HG03442 (cell line): ENCODE data around the gene HDHD3.
"Not testable (repeated sequence)": the region's sequence is repeated elsewhere in the genome, so short reads cannot be mapped to it uniquely, and the experiment has no call there.

Experiments
- ATAC-seq: cut with Tn5 transposase; IDR thresholded peaks from one replicate; pipeline ENCODE4 v1.9.1; 2021; ENCODE audit warnings: mild to moderate bottlenecking, moderate library complexity; ENCODE audit not compliant: unreplicated experiment

The HDHD3 gene

DNA sequence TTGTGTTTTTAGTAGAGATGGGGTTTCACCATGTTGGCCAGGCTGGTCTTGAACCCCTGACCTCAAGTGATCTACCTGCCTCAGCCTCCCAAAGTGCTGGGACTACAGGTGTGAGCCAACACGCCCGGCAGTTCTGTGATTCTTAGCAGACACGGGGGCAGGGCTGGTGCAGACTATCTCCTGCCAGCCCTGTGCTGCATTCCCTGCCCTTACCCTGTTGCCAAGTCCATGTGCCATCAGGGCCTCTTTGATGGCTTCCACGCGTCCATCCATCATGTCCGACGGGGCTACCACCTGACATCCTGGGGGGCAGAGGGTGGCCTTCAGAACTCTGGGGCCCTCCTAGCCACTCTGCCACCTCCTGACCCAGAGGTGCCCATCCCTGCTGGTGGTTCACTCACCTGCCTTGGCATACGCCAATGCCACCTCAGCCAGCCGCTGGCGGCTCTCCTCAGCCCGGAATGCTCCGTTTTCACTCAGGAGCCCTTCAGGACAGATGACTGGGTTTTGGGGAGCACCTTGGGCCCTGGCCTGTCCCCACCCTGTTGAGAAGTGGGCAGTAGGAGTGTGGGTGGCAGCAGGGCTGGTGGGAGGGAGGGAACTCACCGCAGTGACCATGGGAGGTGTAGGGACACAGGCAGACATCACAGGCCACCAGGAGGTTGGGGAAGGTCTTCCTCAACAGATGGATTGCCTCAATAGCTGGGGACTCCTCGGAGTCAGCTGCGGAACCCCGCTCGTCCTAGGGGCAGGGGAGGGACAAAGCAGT is 13.6 kb upstream of the HDHD3 start:
- ATAC-seq, result no peak

GRCh38 chr9:113389451-113389850 is 12.7 kb upstream of the HDHD3 start:
- ATAC-seq, result no peak

DNA sequence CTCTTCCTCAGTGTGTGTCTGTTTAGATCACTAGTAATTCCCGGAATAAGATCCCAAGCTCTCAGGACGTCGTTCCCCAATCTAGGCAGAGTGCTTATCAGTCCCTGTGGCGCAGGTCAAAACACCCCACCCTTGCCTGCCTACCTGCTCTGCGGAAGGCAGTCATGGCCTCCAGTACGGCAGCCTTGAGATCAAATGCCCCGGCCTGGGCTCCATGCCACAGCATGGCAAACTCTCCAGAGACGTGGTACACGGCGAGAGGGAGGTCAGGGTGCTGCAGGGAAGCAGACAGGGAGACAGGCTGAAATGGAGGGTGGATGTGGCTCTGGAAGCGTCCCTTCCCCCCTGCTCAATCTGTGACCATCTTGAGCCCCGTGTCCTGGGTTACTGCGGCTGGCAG is 12.0 kb upstream of the HDHD3 start:
- no peak for ATAC-seq

DNA sequence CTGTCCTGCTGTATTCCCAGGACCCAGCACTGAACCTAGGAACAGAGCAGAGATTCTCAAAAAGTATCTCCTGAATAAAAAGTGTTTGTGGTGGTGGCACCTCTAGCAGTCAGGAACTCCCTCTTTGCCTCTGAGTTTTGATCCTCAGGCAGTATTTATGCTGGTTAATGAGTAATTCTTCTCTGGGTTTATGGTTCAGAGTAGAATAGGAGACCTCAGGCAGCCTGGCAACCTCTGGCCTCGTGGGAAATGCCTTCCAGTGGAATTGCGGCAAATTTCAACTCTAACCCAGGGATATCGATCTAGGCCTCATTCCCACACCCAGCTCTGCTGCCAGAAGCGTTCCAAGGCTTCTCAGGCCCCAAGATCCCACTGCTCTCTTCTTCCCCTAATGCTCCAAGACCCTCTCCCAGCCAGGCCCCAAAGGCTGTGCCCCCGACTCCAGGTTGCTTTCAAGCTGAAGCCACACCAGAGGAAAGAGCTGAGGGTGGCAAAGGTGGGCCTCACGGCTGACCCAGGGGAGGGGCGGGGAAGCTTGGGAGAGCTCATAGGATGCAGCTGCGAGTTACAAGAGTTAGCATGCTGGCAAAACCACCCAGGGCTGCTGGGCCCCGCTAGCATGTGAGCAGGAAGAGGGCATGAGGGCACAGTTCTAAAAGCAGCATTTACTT is 10.9 kb upstream of the HDHD3 start:
- no peak for ATAC-seq

- no peak for ATAC-seq
These were observed 10.0 kb upstream of the HDHD3 start for GRCh38 chr9:113386571-113387393.

GRCh38 chr9:113381909-113382411 is 5.2 kb upstream of the HDHD3 start:
- ATAC-seq, result no peak

DNA sequence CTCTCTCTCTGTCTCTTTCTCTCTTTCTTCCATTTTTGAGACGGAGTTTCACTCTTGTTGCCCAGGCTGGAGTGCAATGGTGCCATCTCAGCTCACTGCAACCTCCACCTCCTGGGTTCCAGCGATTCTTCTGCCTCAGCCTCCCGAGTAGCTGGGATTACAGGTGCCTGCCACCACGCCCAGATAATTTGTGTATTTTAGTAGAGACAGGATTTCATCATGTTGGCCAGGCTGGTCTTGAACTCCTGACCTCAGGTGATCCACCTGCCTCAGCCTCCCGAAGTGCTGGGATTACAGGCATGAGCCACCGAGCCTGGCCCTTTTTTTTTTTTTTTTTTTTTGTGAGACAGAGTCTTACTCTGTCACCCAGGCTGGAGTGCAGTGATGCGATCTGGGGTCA is 4.7 kb upstream of the HDHD3 start:
- not testable (repeated sequence) for ATAC-seq

- peak; percentile 65 for ATAC-seq
These were observed 4.1 kb upstream of the HDHD3 start for GRCh38 chr9:113380869-113381378.

DNA sequence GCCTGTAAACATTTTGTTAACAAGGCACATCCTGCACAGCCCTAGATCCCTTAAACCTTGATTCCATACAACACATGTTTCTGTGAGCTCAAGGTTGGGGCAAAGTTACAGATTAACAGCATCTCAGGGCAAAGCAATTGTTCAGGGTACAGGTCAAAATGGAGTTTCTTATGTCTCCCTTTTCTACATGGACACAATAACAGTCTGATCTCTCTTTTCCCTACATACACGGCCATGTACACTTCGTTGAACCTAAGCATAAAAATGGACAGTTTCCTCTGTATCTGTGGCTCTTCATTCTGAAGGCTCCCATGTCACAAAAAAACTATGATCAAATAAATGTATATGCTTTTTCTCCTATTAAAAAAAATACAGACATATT is 3.0 kb upstream of the HDHD3 start:
- not testable (repeated sequence) for ATAC-seq

DNA sequence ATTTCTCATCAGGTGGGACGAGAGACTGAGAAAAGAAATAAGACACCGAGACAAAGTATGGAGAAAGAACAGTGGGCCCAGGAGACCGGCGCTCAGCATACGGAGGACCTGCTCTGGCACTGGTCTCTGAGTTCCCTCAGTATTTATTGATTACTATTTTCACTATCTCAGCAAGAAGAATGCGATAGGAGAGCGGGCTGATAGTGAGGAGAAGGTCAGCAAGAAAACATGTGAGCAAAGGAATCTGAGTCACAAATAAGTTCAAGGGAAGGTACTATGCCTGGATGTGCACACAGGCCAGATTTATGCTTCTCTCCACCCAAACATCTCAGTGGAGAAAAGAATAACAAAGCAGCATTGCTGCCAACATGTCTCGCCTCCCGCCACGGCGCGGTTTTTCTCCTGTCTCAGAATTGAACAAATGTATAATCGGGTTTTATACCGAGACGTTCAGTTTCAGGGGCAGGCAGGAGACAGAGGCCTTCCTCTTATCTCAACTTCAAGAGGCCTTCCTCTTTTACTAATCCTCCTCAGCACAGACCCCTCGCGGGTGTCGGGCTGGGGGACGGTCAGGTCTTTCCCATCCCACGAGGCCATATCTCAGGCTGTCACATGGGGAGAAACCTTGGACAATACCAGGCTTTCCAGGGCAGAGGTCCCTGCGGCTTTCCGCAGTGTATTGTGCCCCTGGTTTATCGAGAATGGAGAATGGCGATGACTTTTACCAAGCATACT is 2.5 kb upstream of the HDHD3 start:
- not testable (repeated sequence) for ATAC-seq

DNA sequence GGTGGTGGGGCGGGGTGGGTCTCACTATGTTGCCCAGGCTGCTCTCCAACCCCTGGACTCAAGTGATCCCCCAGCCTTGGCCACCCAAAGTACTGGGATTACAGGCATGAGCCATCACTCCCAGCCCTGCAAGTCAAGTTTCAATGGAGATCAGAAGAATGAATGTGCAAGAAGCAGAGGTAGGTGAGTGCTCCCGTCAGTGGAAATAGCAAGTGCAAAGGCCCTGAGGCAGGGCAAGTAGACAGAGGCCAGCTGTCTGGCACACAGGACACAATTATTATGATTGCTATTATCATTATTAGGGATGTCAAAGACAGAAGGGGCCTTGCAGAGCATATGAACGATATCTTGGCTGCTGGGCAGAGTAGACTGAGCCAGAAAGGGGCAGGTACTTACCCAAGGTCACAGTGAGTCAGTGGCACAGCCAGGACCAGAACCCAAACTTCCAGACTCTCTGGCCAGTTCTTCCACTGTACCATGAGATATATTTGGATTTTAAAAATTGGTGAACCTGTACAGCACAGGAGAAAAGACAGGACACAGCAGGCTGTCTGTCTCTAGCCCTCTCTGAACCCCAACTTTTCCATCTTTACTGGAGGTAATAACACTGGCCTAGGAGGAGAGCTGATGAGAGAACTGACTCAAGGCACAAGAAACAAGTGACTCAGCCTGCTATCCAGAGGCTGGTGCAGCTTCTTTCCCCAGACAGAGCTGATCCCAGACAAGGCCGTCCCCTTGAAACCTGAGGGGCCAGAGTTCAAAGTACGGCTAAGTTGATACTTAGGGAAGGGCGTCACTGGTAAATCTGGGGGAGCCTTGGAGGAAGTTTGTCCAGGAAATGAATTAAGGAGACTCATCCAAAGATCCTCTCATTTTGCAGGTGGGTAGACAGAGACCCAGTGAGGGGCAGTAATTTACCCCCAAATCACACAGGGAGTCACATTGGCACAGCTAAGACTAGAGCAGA is 1.4 kb downstream of the HDHD3 start:
- no peak for ATAC-seq

GRCh38 chr9:113373676-113374392 is 3.0 kb downstream of the HDHD3 start:
- ATAC-seq, result no peak

- ATAC-seq, result no peak
These were observed 3.5 kb downstream of the HDHD3 start for GRCh38 chr9:113373256-113373655.

DNA sequence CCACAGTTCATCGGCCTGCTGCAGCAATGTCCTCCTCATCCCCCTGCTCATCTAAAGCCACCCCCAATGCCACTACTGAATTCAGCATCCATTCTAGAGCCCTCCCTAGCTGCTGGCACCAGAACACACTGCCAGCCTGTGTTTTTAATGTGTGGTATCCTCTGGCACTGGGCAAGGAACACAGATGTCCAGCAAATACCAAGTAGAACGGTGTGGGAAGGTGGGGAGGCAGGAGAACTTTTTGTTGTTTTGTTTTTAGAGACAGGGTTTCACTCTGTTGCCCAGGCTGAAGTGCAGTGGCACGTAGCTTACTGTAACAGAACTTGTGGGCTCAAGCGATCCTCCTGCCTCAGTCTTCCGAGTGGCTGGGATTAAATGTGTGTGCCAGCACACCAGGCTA is 4.7 kb downstream of the HDHD3 start:
- ATAC-seq, result no peak

DNA sequence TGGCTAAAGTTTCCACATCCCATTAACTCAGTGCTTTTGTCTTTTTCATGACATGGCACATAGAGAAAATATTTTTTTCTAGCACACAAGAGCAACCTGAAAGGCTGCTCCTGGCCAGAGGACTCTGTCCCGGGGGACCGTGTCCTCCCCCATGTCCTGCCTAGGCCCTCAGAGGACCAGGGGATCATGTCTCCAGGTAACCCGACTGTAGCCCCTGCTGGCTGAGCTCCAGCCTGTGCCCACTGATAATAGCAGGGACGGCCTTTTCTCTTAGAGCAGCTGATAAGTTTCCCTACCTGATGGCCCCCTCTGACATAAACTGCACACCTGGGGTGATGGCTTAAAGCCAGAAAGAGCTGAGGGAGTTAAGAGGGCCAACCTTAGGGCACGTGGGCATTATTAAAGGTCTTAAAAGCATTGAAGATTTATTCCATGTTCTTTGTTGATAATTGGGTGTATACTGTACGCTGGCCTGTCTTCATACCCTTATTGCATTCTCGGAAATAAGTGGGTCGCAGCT is 5.9 kb downstream of the HDHD3 start:
- ATAC-seq, result no peak

- no peak for ATAC-seq
These were observed 7.0 kb downstream of the HDHD3 start for GRCh38 chr9:113369855-113370140.

- no peak for ATAC-seq
These were observed 7.6 kb downstream of the HDHD3 start for GRCh38 chr9:113368982-113369854.
